NCI-H2196 treated with DMSO at 0.1 percent for 48 hours (cell line): Measurements from ENCODE around the gene LOXL4.
"Not testable (repeated sequence)": the region's sequence is repeated elsewhere in the genome, so short reads cannot be mapped to it uniquely, and the experiment has no call there.

Source experiments
- DNase-seq: peaks from one replicate; lab custom pipeline; 2025; ENCODE audit not compliant: unreplicated experiment; lab: John Stamatoyannopoulos, UW

The LOXL4 gene

GRCh38 chr10:98248018-98248417, 20.0 kb downstream of the LOXL4 start:
- no peak for DNase-seq

GRCh38 chr10:98246911-98247805, 20.8 kb downstream of the LOXL4 start:
- DNase-seq: no peak

- no peak for DNase-seq
Measured at GRCh38 chr10:98244586-98244985, 23.4 kb downstream of the LOXL4 start.

- DNase-seq: no peak
Measured at GRCh38 chr10:98244141-98244540, 23.9 kb downstream of the LOXL4 start.

- no peak for DNase-seq
Measured at GRCh38 chr10:98242823-98243222, 25.2 kb downstream of the LOXL4 start.

- DNase-seq: no peak
Measured at GRCh38 chr10:98240524-98240923, 27.5 kb downstream of the LOXL4 start.

GRCh38 chr10:98238391-98238790, 29.6 kb downstream of the LOXL4 start:
- DNase-seq: no peak

GRCh38 chr10:98236862-98237261, 31.1 kb downstream of the LOXL4 start:
- DNase-seq: no peak

- DNase-seq: no peak
Measured at GRCh38 chr10:98235846-98236245, 32.1 kb downstream of the LOXL4 start.

GRCh38 chr10:98231417-98231816, 36.6 kb downstream of the LOXL4 start:
- DNase-seq: no peak

- not testable (repeated sequence) for DNase-seq
Measured at GRCh38 chr10:98228266-98228665, 39.7 kb downstream of the LOXL4 start.

GRCh38 chr10:98227713-98228112, 40.3 kb downstream of the LOXL4 start:
- DNase-seq: not testable (repeated sequence)

GRCh38 chr10:98226508-98227144, 41.4 kb downstream of the LOXL4 start:
- no peak for DNase-seq

GRCh38 chr10:98224996-98225395, 43.0 kb downstream of the LOXL4 start:
- DNase-seq: no peak

- DNase-seq: no peak
Measured at GRCh38 chr10:98224509-98224908, 43.5 kb downstream of the LOXL4 start.

- DNase-seq: no peak
Measured at GRCh38 chr10:98223874-98224273, 44.1 kb downstream of the LOXL4 start.

GRCh38 chr10:98217801-98218200, 50.2 kb downstream of the LOXL4 start:
- DNase-seq: no peak

GRCh38 chr10:98215373-98215772, 52.6 kb downstream of the LOXL4 start:
- no peak for DNase-seq

- no peak for DNase-seq
Measured at GRCh38 chr10:98213740-98214139, 54.3 kb downstream of the LOXL4 start.

- DNase-seq: no peak
Measured at GRCh38 chr10:98212196-98212595, 55.8 kb downstream of the LOXL4 start.

GRCh38 chr10:98209441-98209840, 58.6 kb downstream of the LOXL4 start:
- DNase-seq: no peak

GRCh38 chr10:98208925-98209324, 59.1 kb downstream of the LOXL4 start:
- DNase-seq: no peak
